Measurements from ENCODE around the gene SDF4. TPM values are rescaled to one million over a fixed set of nuclear protein-coding genes. Genes with fewer than 3 reads are reported as not detected.
"Not testable (repeated sequence)": the region's sequence is repeated elsewhere in the genome, so short reads cannot be mapped to it uniquely, and the experiment has no call there.

SDF4 gene
- total and polyA plus RNA-seq, 2 experiments from 2014 or later: 214 to 261 TPM

GRCh38 chr1:1177452-1178206, 54.2 kb downstream of the SDF4 start:
- in situ Hi-C loops (cut with MboI): no loop called here
- no peak for TF ChIP-seq EZH2phosphoT487 (IDR thresholded peaks at IDR 0.05; ENCODE audit: insufficient read depth, low read depth)
- no peak for TF ChIP-seq EZH2 (IDR thresholded peaks at IDR 0.05; ENCODE audit: insufficient read depth, poor library complexity, severe bottlenecking)
- peaks cover 33% of the 10 kb centered on the region for H3K27me3 ChIP-seq (replicated peaks; ENCODE audit: insufficient read depth)
- no peaks in the 10 kb centered on the region for H3K79me2 ChIP-seq (ENCODE audit: insufficient read depth)
- no peak overlapping the region for H3K27ac ChIP-seq
- no peak overlapping the region for H3K4me2 ChIP-seq (ENCODE audit: unreplicated experiment)
- H3K9me3 ChIP-seq (ENCODE audit: low read depth): no peaks in the 10 kb centered on the region
- H4K20me1 ChIP-seq (ENCODE audit: insufficient read depth): no peaks in the 10 kb centered on the region
- no peak for DNase-seq
- H3K4me3 ChIP-seq: no peak overlapping the region
- H3K4me1 ChIP-seq (ENCODE audit: insufficient read depth): no peaks in the 10 kb centered on the region
- no peak overlapping the region for H3K9ac ChIP-seq
- H3F3A ChIP-seq (ENCODE audit: insufficient read depth): no peaks in the 10 kb centered on the region
- 56 to 60% methylated on average over 17 to 21 of the region's 21 CpGs for WGBS, 2 experiments (ENCODE audit: low coverage in 1 of 2, low lambda C conversion rate in 2 of 2, missing lambda C conversion rate in 2 of 2)
- H2AFZ ChIP-seq: no peak overlapping the region
- no peaks in the 10 kb centered on the region for H3K9me2 ChIP-seq (ENCODE audit: insufficient read depth)
- no peaks in the 10 kb centered on the region for H3K36me3 ChIP-seq (ENCODE audit: low read depth)

DNA sequence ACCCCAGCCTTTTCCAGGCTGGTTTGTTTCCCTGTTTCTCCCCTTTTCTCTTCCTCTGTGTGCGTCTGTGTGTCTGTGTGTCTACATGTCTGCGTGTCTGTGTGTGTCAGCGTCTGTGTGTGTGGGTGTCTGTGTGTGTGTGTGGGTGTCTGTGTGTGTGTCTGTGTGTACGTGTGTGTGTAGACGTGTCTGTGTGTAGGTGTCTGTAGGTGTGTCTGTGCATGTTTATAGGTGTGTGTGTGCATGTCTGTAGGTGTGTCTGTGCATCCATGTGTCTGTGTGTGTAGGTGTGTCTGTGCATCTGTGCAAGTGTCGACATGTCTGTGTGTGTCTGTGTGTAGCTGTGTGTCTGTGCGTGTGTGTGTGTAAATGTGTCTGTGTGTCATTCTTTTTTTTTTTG, 54.9 kb downstream of the SDF4 start:
- H3K27me3 ChIP-seq (replicated peaks; ENCODE audit: insufficient read depth): peaks cover 33% of the 10 kb centered on the region
- H3K27ac ChIP-seq: no peak overlapping the region
- no peak overlapping the region for H3K9ac ChIP-seq
- TF ChIP-seq EZH2phosphoT487 (IDR thresholded peaks at IDR 0.05; ENCODE audit: insufficient read depth, low read depth) (no peak), EZH2 (IDR thresholded peaks at IDR 0.05; ENCODE audit: insufficient read depth, poor library complexity, severe bottlenecking) (no peak)
- H3K79me2 ChIP-seq (ENCODE audit: insufficient read depth): no peaks in the 10 kb centered on the region
- in situ Hi-C loops (cut with MboI): no loop called here
- H3F3A ChIP-seq (ENCODE audit: insufficient read depth): no peaks in the 10 kb centered on the region
- DNase-seq: no peak
- no peak overlapping the region for H3K4me3 ChIP-seq
- WGBS, 2 experiments (ENCODE audit: low coverage in 1 of 2, low lambda C conversion rate in 2 of 2, missing lambda C conversion rate in 2 of 2): 53 to 58% methylated on average over 7 of the region's 7 CpGs
- H2AFZ ChIP-seq: no peak overlapping the region
- no peaks in the 10 kb centered on the region for H4K20me1 ChIP-seq (ENCODE audit: insufficient read depth)
- H3K36me3 ChIP-seq (ENCODE audit: low read depth): no peaks in the 10 kb centered on the region
- no peaks in the 10 kb centered on the region for H3K9me3 ChIP-seq (ENCODE audit: low read depth)
- no peak overlapping the region for H3K4me2 ChIP-seq (ENCODE audit: unreplicated experiment)
- H3K9me2 ChIP-seq (ENCODE audit: insufficient read depth): no peaks in the 10 kb centered on the region
- H3K4me1 ChIP-seq (ENCODE audit: insufficient read depth): no peaks in the 10 kb centered on the region

GRCh38 chr1:1176063-1176761, 55.6 kb downstream of the SDF4 start:
- H3K9me3 ChIP-seq (ENCODE audit: low read depth); H3K9me2 ChIP-seq (ENCODE audit: insufficient read depth); H4K20me1 ChIP-seq (ENCODE audit: insufficient read depth); H2AFZ ChIP-seq; H3K9ac ChIP-seq; H3K79me2 ChIP-seq (ENCODE audit: insufficient read depth); DNase-seq; H3K27ac ChIP-seq; H3F3A ChIP-seq (ENCODE audit: insufficient read depth); H3K4me1 ChIP-seq (ENCODE audit: insufficient read depth); H3K36me3 ChIP-seq (ENCODE audit: low read depth); in situ Hi-C loops (cut with MboI); H3K4me2 ChIP-seq (ENCODE audit: unreplicated experiment); H3K4me3 ChIP-seq: not testable (repeated sequence)
- WGBS, 2 experiments (ENCODE audit: low coverage in 1 of 2, low lambda C conversion rate in 2 of 2, missing lambda C conversion rate in 2 of 2): 11 to 14% methylated on average over 11 to 22 of the region's 22 CpGs
- H3K27me3 ChIP-seq (replicated peaks; ENCODE audit: insufficient read depth): peaks cover 33% of the 10 kb centered on the region

DNA sequence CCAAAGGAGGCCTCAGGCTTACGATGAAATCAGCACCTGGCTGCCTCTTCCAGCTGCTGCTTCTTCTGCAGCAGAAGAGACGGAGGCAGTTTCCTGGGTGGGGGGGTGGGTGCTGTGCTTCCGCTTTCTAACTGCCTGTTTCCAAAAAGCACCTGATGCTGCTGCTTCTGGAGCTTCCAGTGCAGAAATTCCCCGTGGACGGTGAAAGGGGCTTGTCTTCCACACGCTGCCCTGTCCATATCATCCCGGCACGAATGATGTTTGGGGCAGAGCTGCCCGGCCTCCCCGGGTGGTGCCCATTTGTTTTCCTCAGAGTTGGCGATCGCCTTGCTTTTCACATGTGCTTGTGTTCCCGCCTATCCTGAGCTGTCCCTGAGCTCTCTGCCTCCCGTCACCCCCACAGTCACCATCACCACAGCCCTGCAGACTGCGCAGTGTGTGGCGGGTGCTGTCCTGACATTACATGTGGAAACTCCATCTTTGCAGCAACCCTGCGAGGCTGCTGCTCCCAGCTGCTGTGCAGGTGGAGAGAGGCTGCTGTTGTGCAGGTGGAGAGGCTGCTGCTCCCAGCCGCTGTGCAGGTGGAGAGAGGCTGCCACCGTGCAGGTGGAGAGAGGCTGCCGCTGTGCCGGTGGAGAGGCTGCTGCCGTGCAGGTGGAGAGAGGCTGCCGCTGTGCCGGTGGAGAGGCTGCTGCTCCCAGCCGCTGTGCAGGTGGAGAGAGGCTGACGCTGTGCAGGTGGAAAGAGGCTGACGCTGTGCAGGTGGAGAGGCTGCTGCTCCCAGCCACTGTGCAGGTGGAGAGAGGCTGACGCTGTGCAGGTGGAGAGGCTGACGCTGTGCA, 56.4 kb downstream of the SDF4 start:
- H2AFZ ChIP-seq: no peak overlapping the region
- H4K20me1 ChIP-seq (ENCODE audit: insufficient read depth): no peaks in the 10 kb centered on the region
- H3K9me3 ChIP-seq (ENCODE audit: low read depth): no peaks in the 10 kb centered on the region
- H3K27me3 ChIP-seq (replicated peaks; ENCODE audit: insufficient read depth): peaks cover 33% of the 10 kb centered on the region
- no peaks in the 10 kb centered on the region for H3K79me2 ChIP-seq (ENCODE audit: insufficient read depth)
- in situ Hi-C loops (cut with MboI): no loop called here
- no peak for TF ChIP-seq EZH2 (IDR thresholded peaks at IDR 0.05; ENCODE audit: insufficient read depth, poor library complexity, severe bottlenecking)
- no peak for TF ChIP-seq EZH2phosphoT487 (IDR thresholded peaks at IDR 0.05; ENCODE audit: insufficient read depth, low read depth)
- no peaks in the 10 kb centered on the region for H3K36me3 ChIP-seq (ENCODE audit: low read depth)
- H3K4me1 ChIP-seq (ENCODE audit: insufficient read depth): no peaks in the 10 kb centered on the region
- no peak overlapping the region for H3K4me2 ChIP-seq (ENCODE audit: unreplicated experiment)
- DNase-seq: no peak
- no peak overlapping the region for H3K27ac ChIP-seq
- H3K4me3 ChIP-seq: no peak overlapping the region
- WGBS, 2 experiments (ENCODE audit: low coverage in 1 of 2, low lambda C conversion rate in 2 of 2, missing lambda C conversion rate in 2 of 2): 71 to 80% methylated on average over 22 to 29 of the region's 29 CpGs
- no peaks in the 10 kb centered on the region for H3F3A ChIP-seq (ENCODE audit: insufficient read depth)
- H3K9me2 ChIP-seq (ENCODE audit: insufficient read depth): no peaks in the 10 kb centered on the region
- H3K9ac ChIP-seq: no peak overlapping the region

Data from GM23248 (cell line).